ENCODE measurements around the gene ARHGAP30.

The ARHGAP30 gene

DNA sequence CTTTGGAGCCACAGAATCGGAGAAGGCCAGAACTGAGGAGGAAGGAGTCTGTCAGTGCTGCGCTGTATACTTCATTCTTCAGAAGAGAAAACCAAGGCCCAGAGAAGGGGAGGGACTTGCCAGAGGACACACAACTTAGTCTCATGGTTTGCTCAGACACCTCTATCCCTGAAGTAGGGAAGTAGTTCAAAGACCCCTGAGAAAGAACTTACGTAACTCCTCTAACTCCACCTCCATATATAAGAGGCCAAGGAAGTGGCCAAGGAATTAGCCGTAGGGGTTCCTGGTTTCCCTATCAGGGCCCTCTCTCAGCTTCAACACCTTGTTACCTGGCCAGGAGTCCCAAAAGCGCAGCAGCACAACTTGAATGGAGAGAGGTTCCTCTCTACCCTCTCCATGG lies 20.2 kb upstream of the ARHGAP30 start:
- no peak for DNase-seq (ENCODE audit: low read depth in 2 of 2, low spot score in 1 of 2)

DNA sequence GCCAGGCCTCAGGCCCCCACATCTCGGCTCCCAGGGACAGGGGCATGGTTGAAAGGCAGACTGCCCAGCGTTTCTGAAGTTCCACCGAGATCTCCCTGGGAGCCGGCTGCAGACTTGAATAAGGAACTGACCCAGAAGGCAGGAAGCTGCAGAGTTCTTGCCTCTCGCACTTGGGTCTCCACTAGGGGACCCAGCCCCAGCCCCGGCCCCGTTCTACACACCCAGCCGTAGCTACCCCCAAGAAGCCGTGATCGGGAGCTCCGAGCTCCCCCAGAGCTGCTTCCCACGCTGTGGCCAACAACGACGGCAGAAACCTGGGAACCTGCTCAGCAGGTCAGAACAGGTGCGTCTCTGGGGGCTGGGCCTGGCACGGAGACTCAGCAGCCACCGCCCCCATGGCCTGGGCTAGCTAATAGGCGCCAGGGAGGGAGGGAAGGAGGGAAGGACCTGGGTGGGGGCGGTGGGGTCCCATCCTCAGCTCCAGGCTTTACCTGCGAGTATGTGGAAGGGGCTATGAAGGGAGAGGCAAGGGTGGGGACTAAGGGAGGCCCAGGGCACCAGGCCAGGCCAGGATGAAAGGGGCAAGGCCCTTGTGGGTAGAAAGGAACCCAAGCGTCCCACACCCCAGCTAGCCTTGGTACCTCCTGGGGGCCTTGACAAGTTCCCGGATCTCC lies 19.7 kb upstream of the ARHGAP30 start, which contains the start of gene NECTIN4:
Gene NECTIN4, minus strand, starts transcription at position 308 of the 674 bp plus-strand sequence. Its CDS starts 262 bp downstream, at position 46.
- DNase-seq (ENCODE audit: low read depth in 2 of 2, low spot score in 1 of 2) = no peak

DNA sequence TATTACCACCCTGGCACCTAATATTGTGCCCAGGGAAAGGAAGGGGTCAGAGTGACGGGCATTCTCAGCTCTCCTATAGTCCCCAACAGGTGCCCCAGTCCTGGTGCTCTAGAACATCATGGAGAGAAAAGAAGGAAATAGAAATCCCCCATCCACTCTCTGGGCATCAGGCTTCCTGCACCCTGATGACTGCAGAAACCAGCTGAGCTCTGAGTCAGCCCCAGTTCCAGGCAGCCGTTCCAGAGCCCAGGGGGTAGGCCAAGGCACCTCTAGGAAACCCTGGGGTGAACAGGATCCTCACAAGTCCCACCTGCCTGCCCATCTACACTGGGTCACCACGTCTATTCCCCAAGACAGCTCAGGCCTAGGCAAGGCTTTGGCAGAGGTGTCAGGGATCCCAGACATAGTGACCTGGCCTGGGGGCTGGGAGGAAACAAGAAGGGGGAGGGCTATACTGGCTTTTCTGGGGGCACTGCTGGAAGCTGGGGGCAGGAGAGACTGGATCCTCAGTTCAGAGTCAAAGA lies 19.0 kb upstream of the ARHGAP30 start:
- no peak for DNase-seq (ENCODE audit: low read depth in 2 of 2, low spot score in 1 of 2)

DNA sequence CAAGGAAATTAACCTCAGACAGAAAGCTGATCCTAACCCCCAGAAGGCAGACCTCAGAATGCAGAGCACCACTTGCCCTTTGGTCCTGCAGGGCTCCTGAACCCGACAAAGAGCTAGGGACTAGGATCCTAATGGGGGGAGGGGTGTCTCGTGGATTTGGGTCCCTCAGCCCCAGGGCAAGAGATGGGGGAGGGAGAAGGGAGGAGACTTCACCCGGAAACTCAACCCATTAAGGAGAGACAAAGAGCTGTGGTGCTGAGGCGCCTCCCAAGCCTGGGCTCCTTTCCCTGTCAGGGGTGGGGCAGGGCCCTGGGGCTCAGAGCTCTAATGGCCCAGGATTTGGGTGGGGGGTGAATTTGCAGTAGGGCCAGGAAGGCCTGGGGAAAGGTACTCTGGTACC lies 16.8 kb upstream of the ARHGAP30 start:
- DNase-seq (ENCODE audit: low read depth in 2 of 2, low spot score in 1 of 2) = no peak

DNA sequence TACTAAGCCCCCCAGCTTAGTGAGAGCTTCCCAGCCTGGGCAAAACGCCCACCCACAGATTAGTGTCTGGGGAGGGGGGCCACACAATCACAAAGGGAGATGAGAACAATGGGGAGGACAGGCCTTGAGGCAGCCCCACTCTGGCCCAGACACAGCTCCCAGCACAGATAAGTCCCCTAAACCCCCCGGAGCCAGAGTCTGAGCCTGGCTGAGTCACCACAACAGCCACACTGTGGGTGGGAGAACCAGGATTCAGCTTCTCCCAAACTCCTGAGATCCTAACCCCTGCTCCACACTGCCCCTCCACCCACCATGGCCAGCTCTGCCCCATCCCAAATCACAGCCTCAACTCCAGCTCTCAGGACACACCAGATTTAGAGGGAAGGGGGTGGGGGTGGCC lies 15.5 kb upstream of the ARHGAP30 start:
- no peak for DNase-seq (ENCODE audit: low read depth in 2 of 2, low spot score in 1 of 2)

DNA sequence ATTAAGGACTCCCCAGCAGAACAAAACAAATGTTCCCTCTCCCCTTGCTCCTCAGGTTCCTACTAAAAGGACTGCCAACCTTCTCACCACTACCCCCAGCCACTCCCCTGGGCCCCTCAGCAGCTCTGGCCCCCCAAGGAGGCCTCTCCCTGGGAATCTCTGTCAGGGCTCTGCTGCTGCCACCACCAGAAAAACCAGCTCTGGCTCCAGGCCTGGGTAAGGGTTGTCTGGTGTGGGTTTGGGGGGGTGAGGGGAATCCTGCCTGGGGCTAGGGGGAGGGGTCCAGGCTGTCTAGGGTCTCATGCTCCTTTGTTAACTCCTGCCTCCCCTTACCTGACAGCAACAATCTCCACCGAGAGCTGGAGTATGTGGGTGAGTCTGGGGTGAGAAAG lies 14.9 kb upstream of the ARHGAP30 start:
- no peak for DNase-seq (ENCODE audit: low read depth in 2 of 2, low spot score in 1 of 2)

DNA sequence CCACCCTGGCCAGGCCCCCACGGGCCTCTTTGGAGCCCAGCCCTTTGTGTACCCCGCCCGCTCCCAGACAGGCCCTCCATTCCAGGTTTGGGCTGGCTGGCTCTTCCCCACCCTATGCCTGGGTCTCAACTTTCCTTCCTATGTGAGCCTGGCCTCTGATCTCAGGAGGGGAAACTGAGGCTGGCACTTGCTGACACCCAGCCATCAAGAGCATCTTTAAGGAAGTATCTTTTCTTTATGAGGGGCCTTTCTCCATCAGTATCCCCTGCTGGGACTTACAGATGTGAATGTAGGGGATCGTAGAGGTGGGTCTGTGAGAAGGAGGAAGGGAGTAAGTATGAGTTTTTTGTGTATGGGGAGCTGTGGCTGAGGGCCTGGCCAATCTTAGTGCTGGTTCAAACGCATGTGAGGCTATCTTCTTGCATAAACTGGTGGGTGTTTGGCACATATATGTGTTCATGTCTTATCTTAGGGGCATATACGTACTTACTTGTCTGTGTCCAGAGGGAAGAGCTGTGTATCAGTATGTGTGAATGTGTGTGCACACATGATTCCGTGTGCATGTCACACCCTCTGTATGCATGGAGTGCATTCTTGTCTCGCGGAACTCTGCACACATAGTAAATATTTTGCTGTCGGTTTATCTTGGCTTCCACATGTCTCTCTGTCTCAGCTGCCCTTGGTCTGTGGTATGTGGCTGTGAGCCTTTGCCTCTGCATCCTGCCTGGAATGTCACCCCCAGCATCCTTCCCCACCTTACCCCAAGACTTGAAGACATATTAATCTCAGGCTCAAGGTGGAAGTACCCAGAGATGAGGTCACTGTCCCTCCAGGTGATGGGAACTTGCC lies 14.3 kb upstream of the ARHGAP30 start:
- DNase-seq (ENCODE audit: low read depth in 2 of 2, low spot score in 1 of 2) = no peak

DNA sequence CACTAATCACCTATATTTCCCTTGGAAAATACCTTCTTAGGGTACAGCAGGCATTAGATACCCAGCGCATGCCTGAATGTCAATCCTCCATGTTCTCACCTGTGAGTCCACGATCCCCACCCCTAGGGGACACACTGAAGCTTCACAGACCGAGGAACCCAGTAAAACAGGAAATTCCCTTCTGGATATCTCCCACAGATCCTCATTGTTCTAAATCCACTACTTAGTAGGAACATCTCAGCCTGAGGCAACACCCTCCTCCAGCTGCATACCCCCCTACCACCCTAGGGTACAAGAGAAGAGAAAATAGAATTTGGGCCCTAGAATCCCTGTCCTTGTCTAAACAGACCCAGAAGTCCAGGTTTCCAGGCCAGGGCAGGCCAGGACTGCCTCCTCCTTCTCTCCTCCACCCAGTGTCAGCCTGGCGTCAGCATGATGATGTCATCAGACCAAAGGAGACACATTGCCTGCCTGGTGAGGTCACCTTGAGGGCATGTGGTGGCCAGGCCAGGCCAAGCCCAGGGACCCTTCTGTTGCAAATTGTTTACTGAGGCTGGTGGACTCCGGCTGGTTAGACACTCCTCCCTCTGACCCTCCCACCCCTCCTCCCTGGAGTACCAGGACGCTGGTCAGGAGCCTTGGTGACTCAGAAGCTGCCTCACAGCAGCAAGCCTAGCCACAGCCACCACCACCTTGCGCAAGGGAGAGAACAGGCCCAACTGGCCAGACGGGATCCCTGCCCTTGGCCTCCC lies 13.5 kb upstream of the ARHGAP30 start:
- no peak for DNase-seq (ENCODE audit: low read depth in 2 of 2, low spot score in 1 of 2)

DNA sequence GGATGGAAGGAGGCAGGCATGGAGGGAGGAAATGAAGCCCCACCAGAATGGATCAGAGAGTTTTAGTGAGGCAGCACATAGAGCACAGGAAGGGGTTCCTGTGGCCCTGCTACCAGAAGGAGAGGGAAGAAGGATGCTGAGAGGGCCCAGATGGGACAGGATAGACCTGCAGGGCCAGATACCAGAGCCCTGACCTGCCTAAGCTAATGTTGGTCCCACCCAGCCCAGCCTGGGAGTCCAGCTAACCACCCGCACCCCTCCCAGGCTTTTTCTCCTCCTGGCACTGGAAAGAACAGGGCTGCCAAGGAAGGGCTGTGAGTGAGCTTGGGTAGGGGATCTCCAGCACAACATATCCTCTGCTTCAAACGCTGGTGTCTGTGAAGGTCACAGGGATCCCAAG lies 12.8 kb upstream of the ARHGAP30 start:
- DNase-seq (ENCODE audit: low read depth in 2 of 2, low spot score in 1 of 2) = no peak

DNA sequence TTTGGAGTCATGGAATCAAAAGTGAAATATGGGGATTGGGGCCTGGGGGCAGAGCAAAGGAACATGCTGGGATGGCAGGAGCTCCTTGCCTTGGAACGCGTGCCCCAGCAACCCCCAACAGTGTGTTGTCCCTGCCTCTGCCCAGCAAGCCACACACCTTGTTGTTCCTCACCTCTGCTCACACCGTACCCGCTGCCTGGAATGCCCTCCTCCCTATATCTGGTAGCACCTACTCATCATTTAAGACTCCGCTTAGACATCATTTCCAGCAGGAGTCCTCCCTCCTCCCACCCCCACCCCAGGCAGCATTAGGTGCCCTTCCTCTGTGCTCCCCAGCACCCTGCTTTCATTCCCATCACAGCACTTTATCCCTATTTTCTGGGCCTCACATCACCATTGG lies 11.8 kb upstream of the ARHGAP30 start:
- DNase-seq (ENCODE audit: low read depth in 2 of 2, low spot score in 1 of 2) = no peak

DNA sequence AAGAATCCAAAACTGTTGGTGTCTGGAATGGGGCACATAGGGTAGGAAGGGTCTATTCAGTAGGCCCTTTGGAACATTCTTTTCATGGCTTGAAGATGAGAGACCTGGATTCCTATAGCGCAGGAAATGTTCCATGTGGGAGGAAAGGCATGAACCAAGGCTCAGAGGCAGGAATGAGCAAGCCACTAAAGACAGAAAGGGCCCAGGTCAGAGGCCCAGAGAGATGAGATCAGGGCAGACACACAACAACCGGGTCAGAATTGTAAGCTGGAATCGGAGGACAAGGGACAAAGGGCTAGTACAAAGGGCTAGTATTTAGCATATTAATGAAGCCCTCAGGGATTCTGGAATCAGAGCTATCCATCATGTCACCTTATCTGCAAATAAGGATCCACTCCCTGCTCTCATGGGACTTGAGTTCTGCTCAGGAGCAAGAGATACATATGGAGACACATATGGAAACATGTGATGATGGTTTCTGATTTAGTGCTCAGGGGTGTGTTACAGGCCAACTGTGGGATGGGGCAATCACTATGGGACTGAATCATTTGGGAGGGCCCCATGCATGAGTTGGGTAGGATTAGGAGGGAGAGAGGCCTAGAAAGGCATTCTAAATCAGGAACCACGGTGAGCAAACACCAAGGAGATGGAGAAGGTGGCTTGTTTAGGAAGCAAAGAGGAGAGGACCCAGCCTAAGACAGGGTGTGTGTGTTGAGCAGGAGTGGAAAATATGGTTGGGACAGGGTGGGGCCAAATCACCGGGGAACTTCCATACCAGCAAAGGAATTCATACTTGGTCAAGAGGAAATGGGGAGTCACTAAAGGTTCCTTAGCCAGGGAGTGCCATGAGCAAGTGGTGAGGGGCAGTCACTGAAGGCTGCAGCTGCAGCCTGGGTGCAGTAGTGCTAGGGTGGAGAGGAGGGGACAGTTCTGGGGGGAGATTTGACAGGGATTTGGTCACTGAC lies 11.0 kb upstream of the ARHGAP30 start:
- DNase-seq (ENCODE audit: low read depth in 2 of 2, low spot score in 1 of 2) = no peak

DNA sequence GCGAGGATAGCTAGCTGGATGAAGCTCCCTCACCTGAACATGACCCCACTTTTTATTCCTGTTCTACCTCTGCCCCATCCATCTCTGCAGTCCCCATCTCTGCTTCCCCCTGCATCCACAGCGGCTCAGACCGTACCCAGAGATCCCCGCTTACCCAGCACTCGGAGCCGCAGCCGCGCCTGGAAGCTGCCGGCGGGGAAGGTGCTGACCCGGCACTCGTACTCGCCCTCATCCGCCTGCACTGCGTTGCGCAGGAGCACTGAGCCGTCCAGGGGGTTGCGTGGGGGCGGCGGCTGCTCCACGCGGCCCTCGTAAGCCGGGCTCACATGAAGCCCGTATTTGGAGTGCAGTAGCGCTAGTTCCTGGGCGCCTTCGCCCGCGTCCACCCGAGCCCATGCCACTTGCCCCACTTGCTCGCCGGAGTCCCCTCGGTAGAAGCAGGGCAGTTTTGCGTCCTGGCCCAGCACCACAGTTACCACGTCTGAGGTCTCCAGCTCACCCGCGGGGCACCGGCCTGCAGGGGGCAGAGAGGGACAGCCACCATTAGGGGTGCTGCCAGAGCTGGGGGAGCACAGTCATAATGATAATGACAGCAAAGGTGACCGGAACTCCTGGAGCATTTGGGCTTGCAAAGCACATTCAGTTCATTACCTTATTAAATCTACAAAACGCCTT lies 9.9 kb upstream of the ARHGAP30 start:
- DNase-seq (ENCODE audit: low read depth in 2 of 2, low spot score in 1 of 2) = no peak

DNA sequence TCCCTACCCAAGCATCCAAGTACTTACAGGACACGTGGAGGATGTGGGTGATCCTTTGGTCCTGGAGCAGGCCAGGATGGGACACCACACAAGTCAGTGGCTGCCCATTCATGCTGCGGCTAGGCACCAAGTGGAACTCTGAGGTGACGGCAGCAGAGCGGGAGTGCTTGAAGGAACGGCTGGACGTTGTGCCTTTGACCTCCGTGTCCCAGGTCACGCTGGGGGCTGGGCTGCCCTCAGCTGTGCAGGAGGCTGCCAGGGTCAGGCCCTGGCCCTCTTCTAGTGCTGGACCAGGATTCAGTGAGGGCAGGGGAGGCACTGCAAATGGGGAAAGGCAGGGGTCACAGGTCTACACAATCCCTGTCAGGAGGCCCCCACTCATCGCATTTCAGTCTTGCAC lies 7.7 kb upstream of the ARHGAP30 start:
- no peak for DNase-seq (ENCODE audit: low read depth in 2 of 2, low spot score in 1 of 2)

DNA sequence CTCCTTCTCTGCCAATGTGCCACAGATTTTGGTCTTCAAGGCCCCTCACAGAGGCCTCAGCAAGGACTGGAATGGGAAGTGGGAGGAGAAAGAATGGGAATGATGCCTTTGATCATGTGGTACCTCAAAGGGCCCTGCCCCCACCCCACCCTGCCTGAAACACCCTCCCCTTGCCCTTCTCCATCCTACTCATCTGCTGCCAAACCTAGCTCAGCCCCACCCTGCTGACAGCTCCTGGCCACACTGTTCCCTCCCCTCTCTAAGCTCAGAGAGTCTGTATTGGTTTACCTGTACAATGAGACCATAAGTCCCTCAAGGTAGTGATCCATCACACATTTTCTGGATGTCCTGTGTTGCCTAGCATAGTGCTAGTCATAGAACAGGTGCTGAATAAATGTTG lies 6.7 kb upstream of the ARHGAP30 start:
- DNase-seq (ENCODE audit: low read depth in 2 of 2, low spot score in 1 of 2) = no peak

DNA sequence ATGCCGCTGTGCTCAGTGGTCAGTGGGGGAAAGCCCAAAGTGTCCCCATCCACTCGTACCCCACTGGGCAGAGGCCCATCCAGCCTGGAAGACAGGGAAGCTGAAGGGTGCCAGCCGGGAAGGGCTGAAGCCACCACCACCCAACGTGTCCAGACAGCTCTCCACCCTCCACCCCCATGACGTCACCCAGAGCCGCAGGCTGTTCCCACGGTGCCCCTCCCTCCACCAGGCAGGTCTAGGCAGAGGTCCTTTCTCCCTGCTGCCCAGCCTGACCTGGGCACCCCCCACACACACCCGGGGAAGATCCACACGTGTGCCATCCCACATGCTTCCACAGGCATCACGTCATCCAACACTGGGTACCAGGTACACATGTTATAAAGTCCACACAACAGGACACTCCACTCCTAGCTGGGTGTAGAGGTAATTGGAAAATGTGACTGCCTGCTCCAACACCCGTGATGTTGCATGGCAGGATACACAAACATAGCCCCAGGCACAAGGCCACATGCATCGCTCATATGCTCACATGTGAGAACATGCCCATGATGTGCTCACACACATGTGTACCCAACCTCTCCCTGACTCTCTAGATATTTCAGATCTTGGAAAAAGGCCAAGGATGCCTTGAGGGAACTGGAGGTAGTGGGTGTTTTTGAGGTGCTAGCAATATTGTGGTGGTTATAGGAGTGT lies 5.1 kb upstream of the ARHGAP30 start:
- no peak for DNase-seq (ENCODE audit: low read depth in 2 of 2, low spot score in 1 of 2)

DNA sequence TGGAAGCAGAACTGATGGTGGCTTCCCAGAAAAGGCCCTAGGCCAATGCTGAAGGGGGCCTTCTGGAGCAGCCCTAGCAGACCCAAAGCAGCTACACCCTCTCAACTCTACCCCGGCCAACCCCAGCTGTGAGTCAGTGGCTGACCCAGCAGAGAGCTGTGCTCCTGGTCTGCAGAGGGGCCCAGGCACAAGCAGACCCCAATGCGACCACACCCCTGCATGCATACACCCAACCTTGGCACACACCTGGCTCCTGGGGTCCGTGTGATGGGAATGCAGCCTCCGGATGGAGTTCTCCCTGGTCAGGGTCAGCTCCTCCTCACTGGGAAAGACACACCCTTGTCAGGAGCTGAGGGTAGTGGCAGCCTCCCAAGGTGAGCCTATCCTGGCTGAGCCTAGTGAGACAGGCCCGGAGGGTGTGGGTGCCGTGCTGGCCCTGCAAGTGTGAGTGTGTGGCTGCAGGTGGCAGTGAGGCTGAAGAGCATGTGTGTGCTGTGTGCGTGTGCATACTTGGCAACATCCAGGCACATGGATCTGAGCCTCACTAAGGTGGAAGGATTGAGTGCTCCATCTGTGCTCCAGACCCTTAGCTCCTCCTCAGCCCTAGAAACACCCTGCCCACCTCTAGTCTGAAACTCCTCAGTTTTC lies 3.9 kb upstream of the ARHGAP30 start:
- DNase-seq (ENCODE audit: low read depth in 2 of 2, low spot score in 1 of 2) = no peak

DNA sequence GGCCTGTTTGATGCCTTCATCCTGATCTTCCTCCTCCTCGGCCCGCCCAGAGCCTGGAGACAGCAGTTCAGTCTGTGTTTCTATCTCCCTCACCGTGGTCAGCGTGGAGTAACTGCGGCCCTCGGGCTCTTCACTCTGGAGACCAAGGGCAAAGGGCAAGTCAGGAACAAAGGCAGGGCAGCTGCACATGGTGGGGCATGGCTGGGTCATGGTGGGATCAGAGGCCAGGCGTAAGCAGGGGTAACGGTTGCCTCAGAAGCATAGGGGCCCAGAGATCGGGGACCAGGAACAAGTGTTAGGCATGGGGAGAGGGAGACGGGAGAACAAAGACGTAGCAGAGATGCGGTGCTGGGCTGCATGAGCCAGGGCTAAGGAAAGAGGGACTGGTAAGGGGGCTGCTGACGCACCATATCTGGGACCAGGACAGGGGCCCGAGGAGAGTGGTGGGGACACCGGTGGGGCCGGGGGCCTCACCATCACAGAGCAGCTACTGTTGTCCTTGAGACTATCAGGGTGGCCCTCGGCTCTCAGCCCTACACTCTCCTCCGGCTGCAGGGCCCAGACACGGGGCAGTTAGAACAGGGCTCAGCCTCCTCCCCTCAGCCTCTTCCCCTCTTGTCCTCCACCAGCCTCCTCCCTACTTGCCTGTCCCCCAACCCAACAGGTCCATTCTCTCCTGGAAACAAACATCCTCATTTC lies 3.2 kb upstream of the ARHGAP30 start:
- no peak for DNase-seq (ENCODE audit: low read depth in 2 of 2, low spot score in 1 of 2)

DNA sequence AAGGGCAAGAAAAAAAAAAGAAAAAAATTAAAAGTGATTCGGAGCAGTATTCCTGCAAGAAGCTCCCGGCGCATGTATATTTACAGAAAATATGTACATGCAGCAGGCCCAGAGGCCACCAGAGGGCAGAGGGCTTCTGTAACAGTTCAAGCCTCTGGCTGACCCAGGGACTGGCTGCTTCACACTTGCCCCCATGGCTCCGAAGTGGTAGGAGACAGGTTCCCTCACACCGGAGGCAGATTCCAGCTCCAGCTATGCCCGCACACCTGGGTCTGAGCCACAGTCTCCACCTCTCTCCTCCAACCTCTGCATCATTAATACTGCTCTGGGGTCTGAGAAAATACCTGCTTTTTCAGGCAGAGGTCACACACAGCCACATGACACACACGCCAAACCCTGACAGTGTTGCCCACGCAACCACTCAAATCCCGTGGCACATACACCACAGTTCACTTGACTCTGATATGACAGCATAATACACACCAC lies 2.2 kb upstream of the ARHGAP30 start:
- DNase-seq (ENCODE audit: low read depth in 2 of 2, low spot score in 1 of 2) = no peak
